NCI-H2107 (cell line): Measurements from ENCODE around the gene ITGB1.

ENCODE experiments used
- DNase-seq: peaks from one replicate; lab custom pipeline; 2025; lab: John Stamatoyannopoulos, UW

Gene ITGB1

DNA sequence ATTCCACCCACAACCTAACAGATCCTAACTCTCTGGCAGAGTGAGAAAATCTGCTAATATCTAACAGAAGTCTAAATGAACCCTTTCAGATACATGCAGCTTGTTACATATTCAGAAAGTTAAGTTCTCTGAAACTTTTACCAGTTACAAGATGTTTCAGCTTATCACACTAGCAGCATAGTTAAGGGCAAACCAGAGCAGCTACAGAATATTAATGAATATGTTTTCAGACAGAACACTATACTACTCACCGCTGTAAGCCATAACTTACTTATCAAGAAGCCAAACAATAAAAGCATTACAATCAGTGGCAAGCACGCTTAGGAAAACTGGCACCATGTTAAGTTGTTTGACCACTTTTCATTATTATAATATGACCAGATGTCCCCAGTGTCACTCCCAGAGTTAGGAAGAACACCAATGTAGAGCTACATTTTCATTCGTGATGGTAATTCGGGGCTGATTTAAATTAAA is 2.7 kb downstream of the ITGB1 start:
- DNase-seq: no peak

DNA sequence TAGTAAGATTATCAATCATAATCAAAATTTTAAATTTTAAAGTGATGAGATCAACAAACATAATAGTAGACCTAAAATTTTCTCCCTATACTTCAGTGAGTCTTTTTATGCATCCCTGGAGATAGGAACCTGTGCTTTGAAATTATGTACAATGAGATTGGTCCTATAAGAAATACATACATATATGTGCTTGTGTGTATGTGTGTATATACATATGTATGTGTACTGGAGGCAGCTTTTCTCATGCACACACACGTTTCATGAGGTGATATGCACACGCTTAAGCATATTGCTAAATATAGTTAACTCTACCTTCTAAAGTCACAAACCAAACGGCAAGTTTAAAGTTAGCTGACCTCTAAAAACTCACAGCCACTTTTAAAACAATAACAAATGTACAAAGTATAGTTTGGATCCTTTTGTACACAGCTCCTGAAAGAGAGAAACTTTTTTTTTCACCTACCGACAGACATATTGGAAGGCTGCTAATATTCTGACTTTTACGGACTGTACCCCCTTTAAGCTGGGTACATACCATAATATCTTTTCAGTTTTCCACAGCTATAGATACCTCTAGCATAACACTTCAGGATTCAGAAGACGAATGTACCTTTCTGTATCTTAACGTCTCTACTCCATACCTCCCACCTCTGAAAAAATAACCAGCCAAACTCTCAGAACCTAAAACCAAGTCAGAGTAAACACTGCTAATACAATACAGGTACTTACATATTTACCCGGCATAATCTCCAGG is 3.3 kb downstream of the ITGB1 start:
- DNase-seq: no peak

DNA sequence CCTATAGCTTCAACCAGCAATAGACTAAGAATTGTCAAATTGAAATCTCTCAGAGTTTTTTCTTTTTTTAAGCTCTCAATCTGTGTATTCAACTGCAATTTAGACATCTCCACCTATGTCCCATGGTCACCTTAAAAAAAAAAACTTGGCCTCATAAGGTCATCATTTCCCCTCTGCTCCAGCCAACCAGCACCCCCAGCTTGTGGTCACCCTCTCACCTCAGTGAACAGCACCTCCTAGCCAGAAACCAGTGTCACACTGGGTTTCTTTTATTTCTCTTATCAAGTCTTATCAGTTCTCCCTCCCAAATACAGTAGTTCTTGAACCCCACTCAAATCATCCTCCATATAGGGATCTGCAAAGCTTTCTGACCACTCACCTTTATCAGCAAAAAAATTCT is 4.0 kb downstream of the ITGB1 start:
- DNase-seq: no peak

DNA sequence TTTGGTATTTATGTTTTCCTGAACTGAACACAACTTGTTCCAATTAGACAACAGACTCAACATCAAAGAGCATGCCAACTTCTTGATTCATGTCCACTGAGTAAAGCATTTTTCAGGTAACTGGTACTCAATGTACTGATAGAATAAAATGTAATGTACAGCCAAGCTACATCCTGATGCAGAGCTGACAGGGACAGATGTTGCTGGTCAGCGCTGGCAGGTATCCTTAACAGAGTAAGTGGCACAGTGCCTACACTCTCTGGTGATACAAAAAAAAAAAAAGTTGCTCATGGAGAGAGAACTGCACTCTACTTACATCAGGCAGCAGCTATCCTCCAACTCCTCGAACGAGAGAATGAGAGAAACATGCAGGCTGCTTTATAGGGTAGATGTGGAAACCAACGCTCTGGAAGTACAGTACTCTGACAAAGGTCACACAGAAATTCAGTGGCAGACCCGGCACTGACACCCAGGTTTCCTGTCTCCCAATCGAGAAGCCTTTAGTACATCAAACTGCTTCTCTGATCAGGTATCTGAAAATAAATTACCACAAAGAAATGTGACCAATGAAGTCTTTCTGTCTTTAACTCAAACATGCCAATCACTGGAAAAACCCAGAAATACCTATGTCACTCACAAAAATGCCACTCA is 4.6 kb downstream of the ITGB1 start:
- DNase-seq: no peak

DNA sequence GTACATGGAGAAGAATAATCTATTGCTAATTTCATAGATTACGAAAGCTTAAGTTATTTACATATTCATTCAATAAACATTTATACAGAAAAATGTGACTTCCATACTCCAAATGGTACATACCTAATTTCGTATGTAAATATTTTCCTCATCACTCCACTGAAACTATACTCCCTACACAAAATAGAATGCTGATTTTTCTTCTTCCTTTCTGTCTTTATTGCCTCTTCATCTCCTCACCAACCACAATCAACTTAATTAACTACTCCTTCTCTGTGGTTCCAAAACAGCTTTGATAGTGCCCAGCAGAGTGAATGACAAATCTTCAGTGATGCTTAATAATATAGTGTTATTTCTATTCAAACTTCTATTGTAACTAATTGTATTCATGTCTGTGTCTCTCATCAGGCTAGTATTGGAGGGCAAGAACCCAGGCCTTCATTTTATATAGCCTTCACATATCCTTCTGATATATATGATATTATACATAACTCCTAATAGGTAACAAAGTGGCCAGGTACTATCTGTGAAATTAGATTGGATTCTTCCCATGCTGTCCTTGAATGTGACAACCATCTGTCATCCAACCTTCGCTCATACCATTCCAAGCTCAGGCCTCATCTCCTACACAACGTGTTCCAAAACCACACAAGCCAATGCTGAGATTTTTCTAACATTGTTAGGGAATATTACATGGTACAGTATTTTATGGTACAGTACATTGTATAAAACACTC is 5.3 kb downstream of the ITGB1 start:
- DNase-seq: no peak

DNA sequence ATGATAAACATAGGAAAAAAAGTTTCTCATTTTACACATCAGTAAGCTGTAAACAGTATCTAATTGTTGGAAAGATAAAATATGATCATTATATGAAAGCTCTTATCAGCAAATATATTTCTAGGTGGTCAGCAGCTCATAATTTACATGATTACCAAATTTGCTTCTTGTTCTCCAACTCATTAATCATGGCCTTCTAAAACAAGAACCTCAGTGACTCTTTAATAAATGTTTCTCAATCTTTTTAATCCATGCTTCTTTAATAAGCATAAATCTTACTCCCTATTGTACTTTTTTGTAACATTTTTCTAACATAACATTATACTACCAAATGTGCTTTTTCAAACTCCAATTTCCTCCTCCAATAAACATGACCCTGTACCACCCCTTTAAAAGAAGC is 5.9 kb downstream of the ITGB1 start:
- DNase-seq: no peak

DNA sequence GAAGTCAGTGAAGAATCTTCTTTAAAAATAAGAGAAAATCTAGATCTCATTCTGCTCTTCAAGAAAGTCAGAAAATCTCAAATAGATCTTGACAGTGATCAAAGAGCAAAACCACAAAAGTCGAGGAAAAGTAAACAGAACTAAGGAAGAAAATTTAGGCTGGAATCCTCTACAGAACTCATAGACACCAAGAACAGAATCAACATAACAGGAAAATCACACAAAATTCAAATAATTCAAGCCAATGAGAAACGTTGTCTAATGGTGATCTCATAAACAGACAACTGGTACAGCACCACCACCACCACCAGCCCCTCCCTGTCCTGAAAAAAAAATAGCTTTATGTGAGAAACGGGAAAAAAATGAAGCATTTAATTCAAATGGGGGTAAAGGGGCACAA is 6.9 kb downstream of the ITGB1 start:
- DNase-seq: no peak

DNA sequence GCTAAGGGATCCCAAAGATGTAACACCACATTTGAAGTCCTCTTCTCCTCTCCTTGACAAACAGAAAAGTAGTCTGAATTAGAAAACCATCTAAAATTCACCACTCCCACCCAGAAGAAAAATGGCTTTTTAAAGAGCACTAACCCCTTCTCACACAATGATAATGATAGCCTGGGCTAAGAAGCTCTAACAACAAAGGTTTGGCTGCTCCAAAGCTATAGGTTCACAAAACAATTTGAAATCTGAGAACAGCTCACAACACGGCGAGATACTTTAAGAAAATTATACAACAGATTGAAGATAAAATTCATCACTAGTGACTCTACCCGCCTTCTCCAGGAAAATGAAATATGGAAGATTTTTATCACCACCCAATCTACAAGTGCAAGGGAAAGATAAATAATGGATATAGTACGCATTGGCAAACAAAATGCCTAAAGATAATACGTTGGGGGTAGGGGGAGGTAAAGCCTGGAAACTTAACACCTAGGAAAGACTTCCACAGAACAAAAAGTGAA is 7.4 kb downstream of the ITGB1 start:
- DNase-seq: no peak

DNA sequence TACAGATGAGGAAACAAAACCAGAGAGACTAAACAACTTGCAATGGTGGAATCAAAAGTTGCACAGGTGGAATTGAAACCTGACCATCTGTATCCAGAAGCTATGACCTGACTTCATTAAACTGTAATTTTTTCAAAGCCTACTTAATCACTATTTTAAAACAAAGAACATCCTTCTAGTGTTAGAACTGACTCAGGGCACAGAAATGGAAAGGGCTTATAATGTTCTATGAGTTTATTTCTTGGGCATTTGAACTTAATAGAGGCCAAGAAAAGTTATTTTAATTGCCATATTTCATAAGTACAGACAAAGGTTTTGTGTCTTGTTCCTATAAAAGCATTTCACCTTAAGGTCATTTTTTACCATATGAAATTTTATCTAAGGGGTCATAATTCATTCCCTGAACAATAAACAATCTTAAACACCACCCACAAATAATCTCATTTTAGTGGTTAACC is 8.8 kb downstream of the ITGB1 start:
- DNase-seq: no peak

DNA sequence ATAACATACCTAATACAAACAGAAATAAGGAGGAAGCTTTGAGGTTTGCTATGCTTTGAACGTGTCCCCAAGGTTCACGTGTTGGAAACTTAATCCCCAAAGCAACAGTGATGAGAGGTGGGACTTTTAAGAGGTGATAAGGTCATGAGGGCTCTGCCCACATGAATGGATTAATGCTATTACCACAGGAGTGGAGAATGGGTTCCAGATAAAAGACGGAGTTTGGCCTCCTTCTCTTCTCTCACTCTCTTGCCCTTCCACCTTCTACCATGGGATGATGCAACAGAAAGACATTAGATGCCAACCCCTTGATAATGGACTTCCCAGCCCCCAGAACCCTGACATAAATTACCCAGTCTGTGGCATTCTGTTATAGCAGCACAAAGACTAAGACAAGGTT is 9.6 kb downstream of the ITGB1 start:
- DNase-seq: no peak

DNA sequence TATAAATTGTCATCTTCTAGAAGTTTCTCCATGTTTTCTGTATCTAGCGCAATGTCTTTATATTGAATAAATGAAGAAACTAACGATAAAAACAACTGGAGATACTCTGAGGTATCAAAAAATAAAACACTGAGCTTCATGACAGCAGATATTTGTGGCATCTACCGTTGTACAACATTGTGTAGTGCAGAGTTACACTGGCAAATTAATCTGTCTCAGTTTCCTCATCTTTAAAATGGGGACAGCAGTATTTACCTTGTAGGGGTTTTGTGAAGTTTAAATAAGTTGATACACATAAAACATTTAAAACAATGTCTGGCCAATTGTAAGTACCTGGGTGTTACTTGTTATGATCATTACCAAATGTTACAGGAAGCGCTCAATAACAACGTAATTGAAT is 10.4 kb downstream of the ITGB1 start:
- DNase-seq: no peak

DNA sequence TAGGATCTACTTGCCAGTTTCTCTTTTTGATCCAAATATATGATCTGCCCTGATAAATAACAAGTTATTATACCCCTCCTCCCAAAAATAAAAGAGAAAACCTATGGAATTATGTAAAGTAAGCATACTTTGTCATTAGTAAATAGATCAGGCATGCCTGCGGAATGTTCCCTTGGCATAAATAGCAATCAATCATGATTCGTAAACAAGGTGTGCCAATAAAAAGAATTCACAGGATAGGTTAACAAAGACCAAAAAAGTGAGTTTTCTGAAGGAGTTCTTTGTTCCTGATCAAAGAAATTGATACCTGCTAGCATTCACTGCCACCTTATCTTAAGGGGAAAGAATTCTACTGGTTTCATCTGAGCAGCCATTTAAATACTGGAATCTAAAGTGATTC is 11.9 kb downstream of the ITGB1 start:
- DNase-seq: no peak

DNA sequence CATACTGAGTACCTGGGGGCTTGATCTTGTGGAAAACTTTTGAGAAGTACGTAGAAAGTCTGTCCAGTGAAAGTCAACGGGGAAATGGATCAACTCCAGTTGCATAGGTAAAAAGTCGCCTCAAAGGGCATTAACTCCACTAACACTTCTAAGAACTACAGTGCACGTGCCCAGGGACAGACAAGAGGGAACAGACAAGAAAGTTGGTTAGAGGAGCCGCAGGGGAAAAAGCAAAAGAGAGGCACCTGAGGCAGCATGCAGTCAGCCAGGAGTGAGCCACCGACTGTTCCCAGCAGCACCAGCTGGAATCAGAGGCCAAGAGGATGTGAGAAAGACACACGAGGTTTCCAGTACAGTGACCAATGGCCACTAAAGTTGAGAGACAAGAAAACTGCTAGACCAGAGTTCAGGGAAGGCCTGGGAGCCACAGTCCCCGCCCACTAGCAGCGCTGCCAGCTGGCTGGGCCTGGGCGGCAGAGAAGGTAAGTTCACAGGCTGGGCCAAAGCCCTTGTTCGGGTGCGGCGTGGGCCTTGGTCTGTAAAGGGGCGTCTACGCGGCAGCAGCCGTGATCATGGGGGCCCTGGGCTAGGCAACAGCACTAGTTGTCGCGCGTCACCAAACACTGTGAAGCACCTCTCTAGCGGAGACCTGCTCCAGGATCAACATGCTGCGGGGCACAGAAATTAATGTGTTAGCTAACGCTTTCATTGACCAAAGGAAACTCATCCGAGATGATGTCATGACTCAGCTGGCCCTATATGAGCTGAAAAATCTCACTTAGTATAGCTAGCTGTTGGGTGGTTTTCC is 14.0 kb downstream of the ITGB1 start:
- DNase-seq: no peak

DNA sequence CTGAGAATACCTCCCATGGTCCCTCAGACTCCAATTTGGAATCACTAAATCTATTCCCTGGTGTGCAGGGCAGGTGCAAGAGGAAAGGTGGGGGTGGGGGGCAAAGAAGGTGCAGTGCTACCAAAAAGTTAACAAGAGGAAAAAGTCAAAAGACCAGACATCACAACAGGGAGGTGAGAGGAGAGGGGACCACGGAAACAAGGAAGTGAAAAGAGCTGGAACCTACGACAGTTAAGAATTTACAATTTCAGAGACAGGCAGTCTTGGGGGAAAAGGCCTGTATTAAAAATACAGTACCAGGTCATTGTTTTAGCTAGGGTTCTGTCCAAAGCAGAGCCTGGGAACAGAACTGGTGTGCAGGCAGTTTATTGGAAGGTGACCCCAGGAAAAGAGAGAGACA is 14.6 kb downstream of the ITGB1 start:
- no peak for DNase-seq

DNA sequence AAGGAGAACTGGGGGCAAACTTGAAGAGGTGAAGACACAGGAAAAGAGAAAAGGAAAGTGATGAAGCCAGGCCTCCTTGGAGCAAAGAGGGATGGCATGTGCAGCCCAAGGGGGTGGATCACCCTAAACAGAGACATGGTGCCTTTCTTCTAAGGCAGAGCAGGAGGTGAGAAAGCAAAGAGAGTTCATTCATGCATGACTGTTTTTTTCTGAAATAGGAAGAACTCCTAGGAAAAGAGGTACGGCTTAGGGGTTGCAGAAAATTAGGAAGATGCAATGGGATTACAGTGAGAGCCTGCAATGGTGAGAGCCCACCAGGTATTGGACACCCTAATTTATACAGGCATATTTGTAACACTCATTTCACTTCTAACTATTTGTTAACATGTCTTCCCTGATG is 15.9 kb downstream of the ITGB1 start:
- DNase-seq: no peak

DNA sequence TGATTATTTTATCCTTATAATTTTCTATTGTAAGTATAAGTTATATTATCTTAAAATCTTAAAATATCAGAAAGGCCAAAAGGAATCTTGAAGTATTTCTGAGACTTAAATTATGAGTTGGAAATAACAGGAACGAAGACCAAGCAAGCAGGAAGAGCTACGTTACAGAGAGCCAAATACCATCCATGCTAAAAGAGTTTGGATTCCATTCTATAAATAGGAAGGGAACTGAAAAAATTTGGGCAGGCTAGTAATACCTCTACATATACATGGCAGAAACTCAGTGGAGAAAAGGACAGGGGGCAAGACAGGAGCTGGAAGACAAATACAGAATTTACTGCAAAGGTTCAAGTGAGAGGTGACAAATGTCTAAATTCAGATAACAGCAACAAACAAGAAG is 16.7 kb downstream of the ITGB1 start:
- DNase-seq: no peak

DNA sequence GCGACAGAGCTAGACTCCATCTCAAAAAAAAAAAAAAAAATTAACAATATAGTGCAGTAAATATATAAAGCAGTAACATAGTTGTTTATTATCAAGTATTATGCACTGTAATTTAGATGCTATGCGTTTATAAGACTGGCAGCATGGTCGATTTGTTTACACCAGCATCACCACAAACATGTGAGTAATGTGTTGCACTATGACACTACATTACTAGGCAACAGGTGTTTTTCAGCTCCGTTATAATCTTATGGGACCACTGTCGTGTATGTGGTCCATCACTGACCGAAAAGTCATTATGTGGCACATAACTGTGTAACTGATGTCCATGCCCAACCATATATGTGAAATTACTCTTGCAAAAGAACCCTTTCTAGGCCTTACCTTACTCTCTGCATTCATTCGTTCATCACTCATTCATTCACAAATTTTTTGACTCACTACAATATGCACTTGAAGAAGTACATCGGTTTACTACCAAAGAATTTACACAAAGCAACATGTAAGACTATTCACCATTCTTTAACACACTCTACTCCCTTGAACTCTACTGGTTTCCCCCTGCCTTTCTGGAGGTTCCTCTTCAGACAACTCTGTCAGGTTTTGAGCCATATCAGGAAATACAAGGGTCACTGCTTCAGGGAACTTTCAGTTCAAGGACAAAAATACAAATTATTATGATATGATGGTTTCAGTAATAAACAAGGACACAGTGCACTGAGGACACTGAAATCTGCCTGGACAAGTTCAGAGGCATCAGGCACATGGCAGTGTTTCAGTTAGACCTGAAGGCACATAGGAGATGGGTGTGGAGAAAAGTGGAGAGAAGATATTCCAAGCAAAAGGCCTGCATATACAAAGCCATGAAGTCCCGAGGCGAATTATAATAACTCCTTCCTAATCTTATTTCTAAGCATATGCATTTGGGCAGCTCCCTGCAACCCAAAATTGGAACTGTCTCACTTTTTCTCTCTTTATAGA is 17.4 kb downstream of the ITGB1 start:
- no peak for DNase-seq

DNA sequence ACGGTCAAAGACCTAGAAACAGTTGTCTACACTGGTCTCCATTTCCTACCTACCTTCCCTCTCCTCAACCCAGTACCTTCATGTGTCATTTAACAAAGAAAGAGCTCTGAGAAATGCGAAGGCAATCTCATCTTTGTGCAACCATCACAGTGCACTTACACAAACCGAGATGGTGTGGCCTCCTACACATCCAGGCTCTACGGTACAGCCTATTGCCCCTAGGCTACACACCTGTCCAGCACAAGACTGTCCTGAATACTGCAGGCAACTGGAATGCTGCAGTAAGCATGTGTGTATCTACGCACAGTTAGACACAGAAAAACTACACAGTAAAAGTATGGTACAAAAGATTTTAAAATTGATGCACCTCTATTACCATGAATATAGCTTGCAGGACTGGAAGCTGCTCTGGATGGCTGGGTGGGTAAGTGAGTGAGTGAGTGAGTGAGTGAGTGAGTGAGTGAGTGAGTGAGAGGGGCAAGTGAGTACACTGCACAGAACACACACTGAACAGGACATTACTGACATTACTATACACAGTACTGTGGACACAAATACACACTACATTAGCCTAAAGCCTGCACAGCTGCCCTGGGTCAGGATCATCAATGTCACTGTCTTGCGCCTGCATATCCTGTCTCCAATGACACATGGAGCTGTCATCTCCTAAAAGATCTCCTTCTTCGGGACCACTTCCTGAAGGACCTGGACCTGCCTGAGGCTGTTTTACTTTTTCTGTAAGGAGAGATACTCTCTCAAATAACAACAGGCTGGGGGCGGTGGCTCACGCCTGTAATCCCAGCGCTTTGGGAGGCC is 18.5 kb downstream of the ITGB1 start:
- no peak for DNase-seq

DNA sequence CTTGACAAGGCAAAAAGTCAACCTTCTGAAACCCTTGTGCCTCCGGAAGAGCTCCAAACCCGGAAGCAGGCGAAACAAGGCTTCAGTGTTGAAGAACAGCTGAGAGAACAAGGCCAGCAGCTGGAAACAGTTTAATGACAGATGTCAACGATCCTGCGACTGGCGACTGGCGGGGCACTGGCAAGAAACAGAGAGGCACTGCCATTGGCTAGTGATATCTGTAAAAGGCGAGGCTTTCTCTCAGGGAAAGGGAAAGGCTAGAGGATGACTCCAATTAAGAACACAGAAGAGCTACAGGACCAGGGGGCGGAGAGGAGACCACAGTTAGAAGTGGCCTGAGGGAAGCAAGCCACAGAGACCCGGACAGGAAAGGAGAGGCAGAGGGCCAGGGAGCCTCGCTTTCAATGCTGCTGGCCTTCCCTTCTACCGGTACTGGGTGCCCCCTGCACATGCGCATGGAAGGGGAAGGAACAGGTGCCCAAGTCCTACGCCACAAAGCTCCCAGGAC is 19.4 kb downstream of the ITGB1 start:
- DNase-seq: no peak
